ENCODE results near the gene CNP. TPM values are rescaled to one million over a fixed set of nuclear protein-coding genes. Genes with fewer than 3 reads are reported as not detected.
A peak's percentile ranks its signal among the peaks of the same experiment; 100 is the strongest.
"Not testable (repeated sequence)": the region's sequence is repeated elsewhere in the genome, so short reads cannot be mapped to it uniquely, and the experiment has no call there.

CNP gene
- total and polyA plus RNA-seq, 2 donors (not counting 1 experiment from before 2014, with no cell fraction given), result 19.0 to 45.2 TPM

DNA sequence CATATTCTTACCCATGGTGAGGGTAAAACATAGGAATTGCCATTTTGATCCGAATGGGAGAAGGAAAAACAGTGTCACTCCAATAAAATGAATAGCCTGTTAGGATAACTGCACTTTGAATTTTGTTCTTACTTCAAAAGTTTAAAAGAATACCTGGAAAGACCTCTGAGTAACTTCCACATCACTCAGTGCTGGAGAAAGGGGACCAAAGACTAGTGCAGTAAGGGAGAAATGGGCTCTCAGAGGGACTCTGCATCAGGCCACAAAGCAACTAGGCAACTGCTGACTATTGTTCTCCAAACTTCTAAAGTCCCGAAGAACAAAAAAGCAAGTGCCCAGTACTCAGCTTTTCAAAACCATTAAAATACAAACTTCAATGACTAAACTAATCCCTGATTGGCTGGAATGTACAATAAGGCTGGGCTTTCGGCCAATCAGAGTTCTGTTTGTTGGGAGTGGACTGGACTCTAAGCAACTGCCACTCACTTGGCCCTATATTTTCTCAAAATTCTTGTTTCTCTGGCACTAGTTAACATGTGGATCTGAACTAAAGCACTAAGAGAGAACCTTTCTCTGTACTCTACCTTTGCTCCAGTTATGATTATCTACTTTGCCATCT, 44.4 kb downstream of the CNP start:
- no peak for DNase-seq
- no peak overlapping the region for H3K9ac ChIP-seq (ENCODE audit: low read length)
- H3K4me2 ChIP-seq (replicated peaks; ENCODE audit: low read depth, low read length, poor library complexity, severe bottlenecking), result no peak overlapping the region
- H4K20me1 ChIP-seq (ENCODE audit: control insufficient read depth, insufficient read depth, low read length, poor library complexity, severe bottlenecking), result peaks cover 69% of the 10 kb centered on the region
- peaks cover 100% of the 10 kb centered on the region for H3K79me2 ChIP-seq (ENCODE audit: control insufficient read depth, insufficient read depth, low read length)
- Mint-ChIP-seq H3K27me3 (no peaks in the 10 kb centered on the region), H3K4me1 (peaks cover 50% of the 10 kb centered on the region), H3K9me3 (ENCODE audit: insufficient read depth) (no peaks in the 10 kb centered on the region), H3K4me3 (no peak overlapping the region), H3K27ac (peak overlapping the region; percentile 32)
- peaks cover 2 to 10% of the 10 kb centered on the region in 2 experiments for H3K36me3 ChIP-seq (replicated peaks in 1 of 2; ENCODE audit: control extremely low read depth in 1 of 2, control insufficient read depth in 1 of 2, extremely low read depth in 1 of 2, insufficient read depth in 2 of 2, low read length in 1 of 2)
- ChIA-PET CTCF (interaction anchor here (3.0 kb wide), 1 partner anchor 48 kb away, joined by 15 read pairs; no protein-coding TSS in a partner anchor), POLR2A (no interaction called here)
- no peak for ATAC-seq (ENCODE audit: low read depth)
- 100% methylated on average over 1 of the region's 3 CpGs for WGBS (ENCODE audit: insufficient coverage)
- peaks cover 10 to 21% of the 10 kb centered on the region in 2 donors for H3K4me1 ChIP-seq (ENCODE audit: control insufficient read depth in 2 of 2, insufficient read depth in 2 of 2, low read length in 2 of 2)
- no peaks in the 10 kb centered on the region for H3K27me3 ChIP-seq (replicated peaks in 1 of 4; ENCODE audit: control extremely low read depth in 1 of 4, control insufficient read depth in 3 of 4, insufficient read depth in 4 of 4, low read length in 3 of 4)
- no peak overlapping the region for H3K4me3 ChIP-seq (ENCODE audit: control extremely low read depth in 1 of 5, extremely low read depth in 1 of 5, insufficient read depth in 1 of 5, low read depth in 2 of 5, low read length in 4 of 5)
- no peaks in the 10 kb centered on the region for H3K9me3 ChIP-seq (ENCODE audit: control extremely low read depth in 1 of 3, control insufficient read depth in 2 of 3, insufficient read depth in 1 of 3, low read length in 2 of 3)
- no peak for TF ChIP-seq EZH2 (IDR thresholded peaks at IDR 0.05; ENCODE audit: borderline replicate concordance, insufficient read depth, low read depth, low read length, poor library complexity, severe bottlenecking)
- TF ChIP-seq, protein P1, sequence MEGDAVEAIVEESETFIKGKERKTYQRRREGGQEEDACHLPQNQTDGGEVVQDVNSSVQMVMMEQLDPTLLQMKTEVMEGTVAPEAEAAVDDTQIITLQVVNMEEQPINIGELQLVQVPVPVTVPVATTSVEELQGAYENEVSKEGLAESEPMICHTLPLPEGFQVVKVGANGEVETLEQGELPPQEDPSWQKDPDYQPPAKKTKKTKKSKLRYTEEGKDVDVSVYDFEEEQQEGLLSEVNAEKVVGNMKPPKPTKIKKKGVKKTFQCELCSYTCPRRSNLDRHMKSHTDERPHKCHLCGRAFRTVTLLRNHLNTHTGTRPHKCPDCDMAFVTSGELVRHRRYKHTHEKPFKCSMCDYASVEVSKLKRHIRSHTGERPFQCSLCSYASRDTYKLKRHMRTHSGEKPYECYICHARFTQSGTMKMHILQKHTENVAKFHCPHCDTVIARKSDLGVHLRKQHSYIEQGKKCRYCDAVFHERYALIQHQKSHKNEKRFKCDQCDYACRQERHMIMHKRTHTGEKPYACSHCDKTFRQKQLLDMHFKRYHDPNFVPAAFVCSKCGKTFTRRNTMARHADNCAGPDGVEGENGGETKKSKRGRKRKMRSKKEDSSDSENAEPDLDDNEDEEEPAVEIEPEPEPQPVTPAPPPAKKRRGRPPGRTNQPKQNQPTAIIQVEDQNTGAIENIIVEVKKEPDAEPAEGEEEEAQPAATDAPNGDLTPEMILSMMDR (IDR thresholded peaks at IDR 0.05), result no peak
- H2AFZ ChIP-seq (ENCODE audit: insufficient read depth, low read depth, low read length, poor library complexity, severe bottlenecking), result no peak overlapping the region
- intact Hi-C loops (cut with micrococcal nuclease), result no loop called here
- H3K27ac ChIP-seq (ENCODE audit: low read length in 2 of 2), result peak overlapping the region in 1 of 2 donors; percentile 11

GRCh38 chr17:42012363-42012762, 45.8 kb downstream of the CNP start:
- peaks cover 57% of the 10 kb centered on the region for H3K4me1 Mint-ChIP-seq
- H3K4me3 Mint-ChIP-seq, result not testable (repeated sequence)

DNA sequence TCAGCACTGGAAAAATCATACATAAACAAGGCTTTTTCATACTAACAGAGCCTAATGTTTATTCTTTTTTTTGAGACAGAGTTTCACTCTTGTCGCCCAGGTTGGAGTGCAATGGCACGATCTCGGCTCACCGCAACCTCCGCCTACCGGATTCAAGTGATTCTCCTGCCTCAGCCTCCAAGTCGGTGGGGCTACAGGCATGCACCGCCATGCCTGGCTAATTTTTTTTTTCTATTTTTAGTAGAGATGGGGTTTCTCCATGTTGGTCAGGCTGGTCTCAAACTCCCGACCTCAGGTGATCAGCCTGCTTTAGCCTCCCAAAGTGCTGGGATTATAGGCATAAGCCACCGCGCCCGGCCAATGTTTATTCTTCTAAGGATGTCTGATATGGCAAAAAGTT, 47.1 kb downstream of the CNP start:
- H3K4me1 ChIP-seq (ENCODE audit: control insufficient read depth in 2 of 2, insufficient read depth in 2 of 2, low read length in 2 of 2), result peaks cover 22 to 35% of the 10 kb centered on the region in 2 donors
- H3K27ac Mint-ChIP-seq; H3K9ac ChIP-seq (ENCODE audit: low read length); H3K27me3 Mint-ChIP-seq; H3K4me3 ChIP-seq (ENCODE audit: control extremely low read depth in 1 of 5, extremely low read depth in 1 of 5, insufficient read depth in 1 of 5, low read depth in 2 of 5, low read length in 4 of 5); H3K9me3 ChIP-seq (ENCODE audit: control extremely low read depth in 1 of 3, control insufficient read depth in 2 of 3, insufficient read depth in 1 of 3, low read length in 2 of 3); ATAC-seq (ENCODE audit: low read depth); H3K27me3 ChIP-seq (replicated peaks in 1 of 4; ENCODE audit: control extremely low read depth in 1 of 4, control insufficient read depth in 3 of 4, insufficient read depth in 4 of 4, low read length in 3 of 4); DNase-seq; H3K4me2 ChIP-seq (replicated peaks; ENCODE audit: low read depth, low read length, poor library complexity, severe bottlenecking); H2AFZ ChIP-seq (ENCODE audit: insufficient read depth, low read depth, low read length, poor library complexity, severe bottlenecking); intact Hi-C loops (cut with micrococcal nuclease); H3K9me3 Mint-ChIP-seq (ENCODE audit: insufficient read depth); H3K27ac ChIP-seq (ENCODE audit: low read length in 2 of 2); H3K36me3 ChIP-seq (replicated peaks in 1 of 2; ENCODE audit: control extremely low read depth in 1 of 2, control insufficient read depth in 1 of 2, extremely low read depth in 1 of 2, insufficient read depth in 2 of 2, low read length in 1 of 2): not testable (repeated sequence)
- Mint-ChIP-seq H3K4me3 (peak overlapping the region; percentile 23), H3K4me1 (peaks cover 67% of the 10 kb centered on the region)
- CTCF ChIA-PET, result interaction anchor here (3.0 kb wide), 1 partner anchor 51 kb away, joined by 15 read pairs; no protein-coding TSS in a partner anchor
- peaks cover 97% of the 10 kb centered on the region for H3K79me2 ChIP-seq (ENCODE audit: control insufficient read depth, insufficient read depth, low read length)
- POLR2A ChIA-PET, result interaction anchor here (0.6 kb wide), 1 partner anchor 299 kb away, joined by 3 read pairs; no protein-coding TSS in a partner anchor
- H4K20me1 ChIP-seq (ENCODE audit: control insufficient read depth, insufficient read depth, low read length, poor library complexity, severe bottlenecking), result peaks cover 49% of the 10 kb centered on the region
- 100% methylated on average over 6 of the region's 12 CpGs for WGBS (ENCODE audit: insufficient coverage)

More at GRCh38 chr17:42012363-42012762, 45.8 kb downstream of the CNP start:
- H2AFZ ChIP-seq (ENCODE audit: insufficient read depth, low read depth, low read length, poor library complexity, severe bottlenecking); H3K9me3 ChIP-seq (ENCODE audit: control extremely low read depth in 1 of 3, control insufficient read depth in 2 of 3, insufficient read depth in 1 of 3, low read length in 2 of 3); DNase-seq; intact Hi-C loops (cut with micrococcal nuclease); H3K27ac Mint-ChIP-seq; H3K4me2 ChIP-seq (replicated peaks; ENCODE audit: low read depth, low read length, poor library complexity, severe bottlenecking); H3K27me3 Mint-ChIP-seq; H3K9me3 Mint-ChIP-seq (ENCODE audit: insufficient read depth); H3K27me3 ChIP-seq (replicated peaks in 1 of 4; ENCODE audit: control extremely low read depth in 1 of 4, control insufficient read depth in 3 of 4, insufficient read depth in 4 of 4, low read length in 3 of 4); ATAC-seq (ENCODE audit: low read depth); H3K9ac ChIP-seq (ENCODE audit: low read length); H3K36me3 ChIP-seq (replicated peaks in 1 of 2; ENCODE audit: control extremely low read depth in 1 of 2, control insufficient read depth in 1 of 2, extremely low read depth in 1 of 2, insufficient read depth in 2 of 2, low read length in 1 of 2); H3K27ac ChIP-seq (ENCODE audit: low read length in 2 of 2); H3K4me3 ChIP-seq (ENCODE audit: control extremely low read depth in 1 of 5, extremely low read depth in 1 of 5, insufficient read depth in 1 of 5, low read depth in 2 of 5, low read length in 4 of 5); POLR2A ChIA-PET: not testable (repeated sequence)
- Histone ChIP-seq H4K20me1 (ENCODE audit: control insufficient read depth, insufficient read depth, low read length, poor library complexity, severe bottlenecking) (peaks cover 57% of the 10 kb centered on the region), H3K4me1 (ENCODE audit: control insufficient read depth in 2 of 2, insufficient read depth in 2 of 2, low read length in 2 of 2) (peaks cover 16 to 26% of the 10 kb centered on the region in 2 donors), H3K79me2 (ENCODE audit: control insufficient read depth, insufficient read depth, low read length) (peaks cover 100% of the 10 kb centered on the region)
- CTCF ChIA-PET, result interaction anchor here (0.9 to 3.0 kb wide), 4 partner anchors 14 to 101 kb away, joined by 3 to 15 read pairs (median 4); no protein-coding TSS in a partner anchor
- 100% methylated on average over 2 of the region's 4 CpGs for WGBS (ENCODE audit: insufficient coverage)
